SJSA1 (cell line): ENCODE measurements around the gene FCSK. TPM values are rescaled to one million over a fixed set of nuclear protein-coding genes. Genes with fewer than 3 reads are reported as not detected.
"Not testable (repeated sequence)": the region's sequence is repeated elsewhere in the genome, so short reads cannot be mapped to it uniquely, and the experiment has no call there.

Experiments
- DNase-seq, 2 experiments: peaks; one replicate each; pipeline ENCODE4 v3.0.0-alpha.2; 2015 to 2020; ENCODE audit warnings: low spot score in 2 of 2, low read depth in 1 of 2
- H3K27ac ChIP-seq: fragments of 250-450 bp; sonication (Bioruptor Pico); 2 replicates; pipeline ENCODE4 v1.5.1; 2020; ENCODE audit warnings: mild to moderate bottlenecking, moderate library complexity
- H3K27me3 ChIP-seq: fragments of 250-450 bp; sonication (Bioruptor Pico); replicated peaks from 2 replicates; pipeline ENCODE4 v1.5.1; 2020; ENCODE audit warnings: mild to moderate bottlenecking, moderate library complexity
- H3K36me3 ChIP-seq: fragments of 250-450 bp; sonication (Bioruptor Pico); 2 replicates; pipeline ENCODE4 v1.5.1; 2020; ENCODE audit warnings: mild to moderate bottlenecking
- H3K4me1 ChIP-seq: fragments of 250-450 bp; sonication (Bioruptor Pico); replicated peaks from 2 replicates; pipeline ENCODE4 v1.6.1; 2021; ENCODE audit warnings: mild to moderate bottlenecking
- H3K4me3 ChIP-seq: fragments of 250-450 bp; sonication (Bioruptor Pico); 2 replicates; pipeline ENCODE4 v1.5.1; 2020; ENCODE audit warnings: mild to moderate bottlenecking
- H3K9me3 ChIP-seq: fragments of 250-450 bp; sonication (Bioruptor Pico); replicated peaks from 2 replicates; pipeline ENCODE4 v1.5.1; 2020; ENCODE audit warnings: mild to moderate bottlenecking
- total RNA-seq: library from RNA; depleted of rRNA; stranded (reverse); fragments of >200 nt; shearing (Covaris generic); gene quantifications from 2 replicates; pipeline ENCODE4 v1.2.3, GENCODE V29; 2014; rRNA removed

The FCSK gene
- total RNA-seq: 3.4 and 5.3 TPM in 2 replicates

- H3K36me3 ChIP-seq: no peaks in the 10 kb centered on the region
- H3K4me1 ChIP-seq: peaks cover 4% of the 10 kb centered on the region
- peak; percentile 79 to 97 for DNase-seq
Observed at GRCh38 chr16:70454222-70455034, at the start of gene FCSK. Gene FCSK (plus strand): TSS chr16:70454595. CDS start chr16:70463191, 8,596 bp downstream.

GRCh38 chr16:70406104-70406503 is 48.3 kb upstream of the FCSK start:
- not testable (repeated sequence) for H3K4me3 ChIP-seq, H3K36me3 ChIP-seq, H3K27ac ChIP-seq, DNase-seq, H3K27me3 ChIP-seq, H3K9me3 ChIP-seq
- peaks cover 18% of the 10 kb centered on the region for H3K4me1 ChIP-seq

More at GRCh38 chr16:70454222-70455034, at the start of gene FCSK:
- Histone ChIP-seq H3K9me3 (no peaks in the 10 kb centered on the region), H3K27ac (peak within 1 kb of the TSS; percentile 99), H3K27me3 (no peaks in the 10 kb centered on the region), H3K4me3 (peak within 1 kb of the TSS; percentile 72)

- no peak overlapping the region for H3K4me3 ChIP-seq
- no peaks in the 10 kb centered on the region for H3K27me3 ChIP-seq
- no peak overlapping the region for H3K27ac ChIP-seq
- DNase-seq: no peak
- H3K9me3 ChIP-seq: no peaks in the 10 kb centered on the region
- peaks cover 10% of the 10 kb centered on the region; the same call in 1 of the 2 replicates for H3K36me3 ChIP-seq
- H3K4me1 ChIP-seq: peaks cover 18% of the 10 kb centered on the region
Observed at GRCh38 chr16:70407811-70408274, 46.6 kb upstream of the FCSK start.

- Histone ChIP-seq H3K27ac (no peak overlapping the region), H3K9me3 (no peaks in the 10 kb centered on the region), H3K4me1 (no peaks in the 10 kb centered on the region), H3K27me3 (no peaks in the 10 kb centered on the region), H3K4me3 (no peak overlapping the region), H3K36me3 (peaks cover 10% of the 10 kb centered on the region; the same call in 1 of the 2 replicates)
- DNase-seq: no peak
Observed at GRCh38 chr16:70410734-70411133, 43.7 kb upstream of the FCSK start.

GRCh38 chr16:70412385-70412784 is 42.0 kb upstream of the FCSK start:
- Histone ChIP-seq H3K4me1 (no peaks in the 10 kb centered on the region), H3K4me3 (no peak overlapping the region), H3K36me3 (peaks cover 10% of the 10 kb centered on the region; the same call in 1 of the 2 replicates), H3K27me3 (no peaks in the 10 kb centered on the region), H3K27ac (no peak overlapping the region), H3K9me3 (no peaks in the 10 kb centered on the region)
- DNase-seq: no peak

- not testable (repeated sequence) for H3K27ac ChIP-seq, H3K36me3 ChIP-seq, H3K27me3 ChIP-seq, H3K9me3 ChIP-seq, H3K4me3 ChIP-seq, DNase-seq, H3K4me1 ChIP-seq
Observed at GRCh38 chr16:70413572-70413971, 40.8 kb upstream of the FCSK start.

- H3K9me3 ChIP-seq: no peaks in the 10 kb centered on the region
- H3K27ac ChIP-seq: no peak overlapping the region
- H3K36me3 ChIP-seq: peaks cover 9% of the 10 kb centered on the region; the same call in 1 of the 2 replicates
- H3K4me1 ChIP-seq: no peaks in the 10 kb centered on the region
- no peaks in the 10 kb centered on the region for H3K27me3 ChIP-seq
- no peak overlapping the region for H3K4me3 ChIP-seq
- DNase-seq: no peak
Observed at GRCh38 chr16:70416748-70417616, 37.4 kb upstream of the FCSK start.

- Histone ChIP-seq H3K4me3 (no peak overlapping the region), H3K9me3 (no peaks in the 10 kb centered on the region), H3K27me3 (no peaks in the 10 kb centered on the region), H3K36me3 (peaks cover 10% of the 10 kb centered on the region; the same call in 1 of the 2 replicates), H3K4me1 (no peaks in the 10 kb centered on the region), H3K27ac (no peak overlapping the region)
- no peak for DNase-seq
Observed at GRCh38 chr16:70417661-70418060, 36.7 kb upstream of the FCSK start.

GRCh38 chr16:70418274-70418992 is 36.0 kb upstream of the FCSK start:
- Histone ChIP-seq H3K4me1 (no peaks in the 10 kb centered on the region), H3K27me3 (no peaks in the 10 kb centered on the region), H3K36me3 (peaks cover 13% of the 10 kb centered on the region; the same call in 1 of the 2 replicates), H3K4me3 (no peak overlapping the region), H3K27ac (no peak overlapping the region), H3K9me3 (no peaks in the 10 kb centered on the region)
- no peak for DNase-seq

- H3K36me3 ChIP-seq: peaks cover 13% of the 10 kb centered on the region
- no peak overlapping the region for H3K27ac ChIP-seq
- H3K9me3 ChIP-seq: no peaks in the 10 kb centered on the region
- no peak for DNase-seq
- no peaks in the 10 kb centered on the region for H3K4me1 ChIP-seq
- H3K4me3 ChIP-seq: no peak overlapping the region
- no peaks in the 10 kb centered on the region for H3K27me3 ChIP-seq
Observed at GRCh38 chr16:70418993-70419318, 35.4 kb upstream of the FCSK start.

GRCh38 chr16:70419384-70420327 is 34.7 kb upstream of the FCSK start:
- Histone ChIP-seq H3K36me3 (peaks cover 14% of the 10 kb centered on the region), H3K27ac (no peak overlapping the region), H3K9me3 (no peaks in the 10 kb centered on the region), H3K27me3 (no peaks in the 10 kb centered on the region), H3K4me3 (no peak overlapping the region), H3K4me1 (no peaks in the 10 kb centered on the region)
- DNase-seq: no peak

- no peak for DNase-seq
- H3K27ac ChIP-seq: no peak overlapping the region
- H3K4me1 ChIP-seq: no peaks in the 10 kb centered on the region
- H3K9me3 ChIP-seq: no peaks in the 10 kb centered on the region
- H3K4me3 ChIP-seq: no peak overlapping the region
- H3K27me3 ChIP-seq: no peaks in the 10 kb centered on the region
- peaks cover 18% of the 10 kb centered on the region for H3K36me3 ChIP-seq
Observed at GRCh38 chr16:70421014-70421413, 33.4 kb upstream of the FCSK start.
